ENCODE measurements around the gene URB1. TPM values are rescaled to one million over a fixed set of nuclear protein-coding genes. Genes with fewer than 3 reads are reported as not detected.

The URB1 gene
- total RNA-seq, 2 experiments from 2014 or later = 19.4 to 25.4 TPM

DNA sequence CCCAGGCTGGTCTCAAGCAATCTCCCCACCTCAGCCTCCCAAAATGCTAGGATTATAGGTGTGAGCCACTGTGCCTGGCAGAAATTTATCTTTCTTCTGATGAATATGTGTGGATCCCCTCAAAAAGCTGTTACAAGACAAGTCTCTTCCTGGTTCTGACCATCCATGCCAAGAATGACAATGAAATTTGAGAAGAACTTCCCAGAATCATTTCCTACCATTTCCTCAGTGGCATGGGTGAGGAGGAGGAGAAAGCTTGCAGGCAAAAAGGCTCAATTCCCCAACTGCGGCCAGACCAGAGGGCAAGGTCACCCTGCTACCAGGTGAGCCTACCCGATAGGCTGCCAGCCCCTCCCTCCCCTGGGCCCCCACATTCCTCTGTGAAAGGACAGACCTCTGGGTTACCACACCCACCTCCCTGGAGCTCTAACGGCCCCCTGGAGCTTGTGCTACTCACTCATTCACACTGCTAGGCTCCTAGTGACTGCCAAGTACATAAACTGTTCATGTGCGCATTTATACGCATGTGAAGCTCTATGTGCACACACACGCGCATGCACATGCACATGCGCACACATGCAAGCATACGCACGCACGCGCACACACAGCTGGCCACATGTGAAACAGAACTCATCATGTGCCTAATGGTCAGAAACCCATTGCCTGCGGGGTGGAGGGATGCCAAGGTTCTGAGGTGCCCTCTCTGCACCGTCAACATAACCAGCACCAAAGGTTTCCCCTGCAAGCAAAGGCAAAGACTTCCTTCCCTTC is 77.1 kb downstream of the URB1 start:
- no TSS peak for BruUV-seq (replicated peaks)
- H3K4me2 ChIP-seq (ENCODE audit: low read length) = no peak overlapping the region
- H3K9me3 ChIP-seq (ENCODE audit: low read length) = no peaks in the 10 kb centered on the region
- TF ChIP-seq, protein P1, sequence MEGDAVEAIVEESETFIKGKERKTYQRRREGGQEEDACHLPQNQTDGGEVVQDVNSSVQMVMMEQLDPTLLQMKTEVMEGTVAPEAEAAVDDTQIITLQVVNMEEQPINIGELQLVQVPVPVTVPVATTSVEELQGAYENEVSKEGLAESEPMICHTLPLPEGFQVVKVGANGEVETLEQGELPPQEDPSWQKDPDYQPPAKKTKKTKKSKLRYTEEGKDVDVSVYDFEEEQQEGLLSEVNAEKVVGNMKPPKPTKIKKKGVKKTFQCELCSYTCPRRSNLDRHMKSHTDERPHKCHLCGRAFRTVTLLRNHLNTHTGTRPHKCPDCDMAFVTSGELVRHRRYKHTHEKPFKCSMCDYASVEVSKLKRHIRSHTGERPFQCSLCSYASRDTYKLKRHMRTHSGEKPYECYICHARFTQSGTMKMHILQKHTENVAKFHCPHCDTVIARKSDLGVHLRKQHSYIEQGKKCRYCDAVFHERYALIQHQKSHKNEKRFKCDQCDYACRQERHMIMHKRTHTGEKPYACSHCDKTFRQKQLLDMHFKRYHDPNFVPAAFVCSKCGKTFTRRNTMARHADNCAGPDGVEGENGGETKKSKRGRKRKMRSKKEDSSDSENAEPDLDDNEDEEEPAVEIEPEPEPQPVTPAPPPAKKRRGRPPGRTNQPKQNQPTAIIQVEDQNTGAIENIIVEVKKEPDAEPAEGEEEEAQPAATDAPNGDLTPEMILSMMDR (conservative IDR thresholded peaks at IDR 0.05; ENCODE audit: low read length) = no peak
- no peak for TF ChIP-seq EZH2phosphoT487 (IDR thresholded peaks at IDR 0.05; ENCODE audit: borderline replicate concordance, low read depth, low read length)
- peaks cover 96% of the 10 kb centered on the region for H3K36me3 ChIP-seq (ENCODE audit: insufficient read depth, low read length)
- intact Hi-C loops (cut with micrococcal nuclease; ENCODE audit: unreplicated experiment) = no loop called here
- H3K9me2 ChIP-seq (ENCODE audit: insufficient read depth, low read length) = no peaks in the 10 kb centered on the region
- H3K27ac ChIP-seq (ENCODE audit: low read depth, low read length, poor library complexity, severe bottlenecking) = no peak overlapping the region
- H3K79me2 ChIP-seq (ENCODE audit: insufficient read depth, low read depth, low read length) = no peaks in the 10 kb centered on the region
- no peak for DNase-seq (ENCODE audit: low spot score)
- no peak overlapping the region for H2AFZ ChIP-seq (ENCODE audit: low read length)
- no peaks in the 10 kb centered on the region for H3K4me1 ChIP-seq (ENCODE audit: insufficient read depth, low read length, poor library complexity, severe bottlenecking)
- H3K4me3 ChIP-seq (ENCODE audit: low read depth, low read length, poor library complexity, severe bottlenecking) = no peak overlapping the region
- no peaks in the 10 kb centered on the region for H4K20me1 ChIP-seq (ENCODE audit: insufficient read depth, low read length)
- CTCF ChIA-PET (ENCODE audit: unreplicated experiment) = no interaction called here
- POLR2A ChIA-PET = interaction anchor here (0.5 kb wide), 1 partner anchor 165 kb away, joined by 3 read pairs; no protein-coding TSS in a partner anchor

DNA sequence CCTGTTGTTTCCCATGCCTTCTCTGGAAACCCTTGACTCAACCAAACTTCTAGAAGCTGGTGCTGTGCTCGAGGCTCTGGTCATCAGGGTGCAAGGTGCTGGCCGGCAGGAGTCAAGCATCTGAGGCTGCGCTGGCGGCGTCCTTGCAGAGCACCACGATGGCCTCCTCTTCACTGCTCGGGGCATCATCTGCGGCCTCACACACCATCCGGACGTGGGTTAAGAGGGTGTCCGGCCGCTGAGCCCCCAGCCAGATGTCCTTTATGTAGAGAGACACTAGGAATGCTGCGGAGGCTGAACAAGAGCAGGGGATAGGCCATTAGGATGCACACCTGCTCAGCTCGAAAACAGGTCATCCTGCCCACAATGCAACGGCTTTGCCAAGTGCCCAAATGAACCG is 78.0 kb downstream of the URB1 start:
- Histone ChIP-seq H3K4me2 (ENCODE audit: low read length) (no peak overlapping the region), H3K4me3 (ENCODE audit: low read depth, low read length, poor library complexity, severe bottlenecking) (no peak overlapping the region), H3K79me2 (ENCODE audit: insufficient read depth, low read depth, low read length) (no peaks in the 10 kb centered on the region), H3K27ac (ENCODE audit: low read depth, low read length, poor library complexity, severe bottlenecking) (no peak overlapping the region), H3K9me2 (ENCODE audit: insufficient read depth, low read length) (no peaks in the 10 kb centered on the region), H4K20me1 (ENCODE audit: insufficient read depth, low read length) (no peaks in the 10 kb centered on the region), H3K36me3 (ENCODE audit: insufficient read depth, low read length) (peaks cover 87% of the 10 kb centered on the region), H3K9me3 (ENCODE audit: low read length) (no peaks in the 10 kb centered on the region), H2AFZ (ENCODE audit: low read length) (no peak overlapping the region), H3K4me1 (ENCODE audit: insufficient read depth, low read length, poor library complexity, severe bottlenecking) (no peaks in the 10 kb centered on the region)
- intact Hi-C loops (cut with micrococcal nuclease; ENCODE audit: unreplicated experiment) = no loop called here
- no peak for TF ChIP-seq EZH2phosphoT487 (IDR thresholded peaks at IDR 0.05; ENCODE audit: borderline replicate concordance, low read depth, low read length)
- TF ChIP-seq, protein P1 (conservative IDR thresholded peaks at IDR 0.05; ENCODE audit: low read length) = no peak
- ChIA-PET CTCF (ENCODE audit: unreplicated experiment) (no interaction called here), POLR2A (interaction anchor here (0.6 kb wide), 1 partner anchor 652 kb away, joined by 3 read pairs; no protein-coding TSS in a partner anchor)
- no TSS peak for BruUV-seq (replicated peaks)
- DNase-seq (ENCODE audit: low spot score) = no peak

DNA sequence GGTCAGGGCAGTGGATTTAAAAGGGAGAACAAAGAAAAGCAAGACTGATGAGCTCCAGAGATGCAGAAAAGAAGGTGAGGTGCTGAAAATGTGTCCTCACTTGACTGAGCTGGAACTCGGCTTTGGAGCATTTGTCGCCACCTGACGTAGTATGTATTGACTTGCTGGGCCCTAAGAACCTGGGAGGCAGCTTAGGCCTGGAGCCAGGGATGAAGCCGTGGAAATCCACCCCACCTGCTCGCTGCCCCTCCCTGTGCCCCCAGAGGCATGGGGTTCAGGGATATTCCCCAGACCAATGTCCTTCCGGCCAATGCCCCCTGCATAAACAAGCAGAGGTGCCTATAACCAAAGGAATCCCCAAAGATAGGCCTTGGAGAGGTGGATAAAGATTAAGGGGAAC is 79.8 kb downstream of the URB1 start:
- H3K4me3 ChIP-seq (ENCODE audit: low read depth, low read length, poor library complexity, severe bottlenecking) = no peak overlapping the region
- no TSS peak for BruUV-seq (replicated peaks)
- POLR2A ChIA-PET = interaction anchor here (0.7 kb wide), 1 partner anchor 621 kb away, joined by 3 read pairs; no protein-coding TSS in a partner anchor

More for the DNA sequence above, 79.8 kb downstream of the URB1 start:
- Histone ChIP-seq H3K27ac (ENCODE audit: low read depth, low read length, poor library complexity, severe bottlenecking) (no peak overlapping the region), H3K4me1 (ENCODE audit: insufficient read depth, low read length, poor library complexity, severe bottlenecking) (no peaks in the 10 kb centered on the region), H3K36me3 (ENCODE audit: insufficient read depth, low read length) (peaks cover 76% of the 10 kb centered on the region), H3K4me2 (ENCODE audit: low read length) (no peak overlapping the region), H4K20me1 (ENCODE audit: insufficient read depth, low read length) (no peaks in the 10 kb centered on the region), H3K9me3 (ENCODE audit: low read length) (no peaks in the 10 kb centered on the region), H3K9me2 (ENCODE audit: insufficient read depth, low read length) (no peaks in the 10 kb centered on the region), H2AFZ (ENCODE audit: low read length) (no peak overlapping the region), H3K79me2 (ENCODE audit: insufficient read depth, low read depth, low read length) (no peaks in the 10 kb centered on the region)
- intact Hi-C loops (cut with micrococcal nuclease; ENCODE audit: unreplicated experiment) = no loop called here
- no peak for DNase-seq (ENCODE audit: low spot score)
- TF ChIP-seq, protein P1 (conservative IDR thresholded peaks at IDR 0.05; ENCODE audit: low read length) = no peak
- TF ChIP-seq EZH2phosphoT487 (IDR thresholded peaks at IDR 0.05; ENCODE audit: borderline replicate concordance, low read depth, low read length) = no peak
- CTCF ChIA-PET (ENCODE audit: unreplicated experiment) = no interaction called here
